ENCODE data around the gene SAP30BP.
A peak's percentile ranks its signal among the peaks of the same experiment; 100 is the strongest.

The SAP30BP gene

GRCh38 chr17:75670868-75671267 lies 3.7 kb downstream of the SAP30BP start:
- no peak overlapping the region for H3K4me3 ChIP-seq (ENCODE audit: control insufficient read depth, low read depth, low read length)
- no peak for TF ChIP-seq CTCF (conservative IDR thresholded peaks at IDR 0.05; ENCODE audit: control insufficient read depth, insufficient read depth, low read depth, low read length)
- no peak for DNase-seq (ENCODE audit: low read depth)

GRCh38 chr17:75672011-75672410 lies 4.9 kb downstream of the SAP30BP start:
- DNase-seq (ENCODE audit: low read depth) = no peak
- no peak for TF ChIP-seq CTCF (conservative IDR thresholded peaks at IDR 0.05; ENCODE audit: control insufficient read depth, insufficient read depth, low read depth, low read length)
- no peak overlapping the region for H3K4me3 ChIP-seq (ENCODE audit: control insufficient read depth, low read depth, low read length)

- H3K4me3 ChIP-seq (ENCODE audit: control insufficient read depth, low read depth, low read length) = no peak overlapping the region
- no peak for TF ChIP-seq CTCF (conservative IDR thresholded peaks at IDR 0.05; ENCODE audit: control insufficient read depth, insufficient read depth, low read depth, low read length)
- DNase-seq (ENCODE audit: low read depth) = no peak
These were observed 6.3 kb downstream of the SAP30BP start for GRCh38 chr17:75673487-75673886.

DNA sequence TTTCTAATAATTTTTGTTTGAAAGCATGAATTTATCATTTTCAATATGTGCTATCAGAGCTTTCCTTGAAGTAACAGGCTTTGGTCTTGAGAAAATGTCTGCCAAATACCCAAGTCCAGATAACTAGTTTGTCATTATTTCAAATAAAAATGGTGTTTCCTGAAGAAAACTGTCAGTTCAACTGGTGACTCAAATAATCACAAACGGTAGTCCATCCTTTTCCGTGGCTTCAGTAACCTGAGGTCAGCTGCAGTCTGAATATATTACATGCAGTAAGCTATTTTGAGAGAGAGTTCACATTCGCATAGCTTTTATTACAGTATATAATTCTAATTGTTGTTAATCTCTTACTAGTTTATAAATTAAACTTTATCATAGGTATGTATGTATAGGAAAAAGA lies 9.3 kb downstream of the SAP30BP start:
- no peak for TF ChIP-seq CTCF (conservative IDR thresholded peaks at IDR 0.05; ENCODE audit: control insufficient read depth, insufficient read depth, low read depth, low read length)
- no peak overlapping the region for H3K4me3 ChIP-seq (ENCODE audit: control insufficient read depth, low read depth, low read length)
- no peak for DNase-seq (ENCODE audit: low read depth)

GRCh38 chr17:75679706-75680211 lies 12.6 kb downstream of the SAP30BP start:
- TF ChIP-seq CTCF (conservative IDR thresholded peaks at IDR 0.05; ENCODE audit: control insufficient read depth, insufficient read depth, low read depth, low read length) = no peak
- DNase-seq (ENCODE audit: low read depth) = no peak
- H3K4me3 ChIP-seq (ENCODE audit: control insufficient read depth, low read depth, low read length) = no peak overlapping the region

DNA sequence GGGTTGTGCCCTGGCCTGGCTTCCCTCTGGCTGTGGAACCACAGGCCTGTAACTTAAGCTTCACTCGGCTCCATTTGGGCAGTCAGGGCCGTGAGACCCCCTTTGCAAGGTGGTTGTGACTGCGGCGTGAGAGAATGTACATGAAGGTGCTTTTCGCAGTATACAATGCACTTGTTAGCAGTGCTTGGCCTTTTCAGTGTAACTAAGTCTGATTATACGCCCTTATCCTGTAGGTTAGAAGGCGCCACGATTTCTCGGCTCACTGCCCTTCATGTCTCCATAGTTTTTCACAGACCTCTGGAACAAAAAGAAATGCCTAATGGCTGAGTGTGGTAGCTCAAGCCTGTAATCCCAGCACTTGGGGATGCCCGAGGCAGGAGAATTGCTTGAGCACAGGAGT lies 13.3 kb downstream of the SAP30BP start:
- DNase-seq (ENCODE audit: low read depth) = no peak
- no peak overlapping the region for H3K4me3 ChIP-seq (ENCODE audit: control insufficient read depth, low read depth, low read length)
- TF ChIP-seq CTCF (conservative IDR thresholded peaks at IDR 0.05; ENCODE audit: control insufficient read depth, insufficient read depth, low read depth, low read length) = no peak

DNA sequence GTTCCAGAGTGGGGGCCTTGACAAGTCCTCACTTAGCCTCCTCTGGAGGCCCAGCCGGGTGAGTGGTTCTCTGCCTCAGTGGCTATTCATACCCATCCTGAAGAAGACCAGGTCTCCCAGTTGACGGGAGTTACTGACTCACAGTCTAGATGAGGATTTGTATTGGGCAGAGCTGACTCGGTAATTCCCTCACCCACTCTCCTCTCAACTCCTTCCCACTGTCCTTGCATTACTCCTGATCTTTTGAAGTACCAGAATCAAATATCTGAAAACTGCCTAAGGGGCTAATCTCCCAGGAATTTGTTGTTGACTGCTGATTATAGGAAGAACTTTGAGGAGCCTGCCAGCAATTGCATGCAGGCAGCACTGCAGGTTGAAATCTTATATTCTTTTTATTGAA lies 14.2 kb downstream of the SAP30BP start:
- no peak for TF ChIP-seq CTCF (conservative IDR thresholded peaks at IDR 0.05; ENCODE audit: control insufficient read depth, insufficient read depth, low read depth, low read length)
- H3K4me3 ChIP-seq (ENCODE audit: control insufficient read depth, low read depth, low read length) = no peak overlapping the region
- DNase-seq (ENCODE audit: low read depth) = peak; percentile 64

Measured in fibroblast of mammary gland (primary cell).